Omental fat pad (tissue), 4 donors: ENCODE data around the gene ZNF804A. TPM values are rescaled to one million over a fixed set of nuclear protein-coding genes. Genes with fewer than 3 reads are reported as not detected.
A peak's percentile ranks its signal among the peaks of the same experiment; 100 is the strongest.

Experiments used
- ATAC-seq: fragments of 150-250 bp; one replicate; pipeline ENCODE4 v1.9.1; 2016; ENCODE audit warnings: mild to moderate bottlenecking, moderate library complexity; ENCODE audit not compliant: low FRiP score
- DNase-seq: peaks from one replicate; pipeline ENCODE4 v3.0.0-alpha.2; 2019; ENCODE audit warnings: low spot score
- total RNA-seq, 4 donors: library from RNA; depleted of rRNA; stranded (reverse); fragments of >200 nt; gene quantifications; one replicate each; pipeline ENCODE4 v1.1.0, GENCODE V29; 2016
- TF ChIP-seq, protein P1 (sequence below), 3 donors: fragments of 450-650 bp; IDR thresholded peaks; one replicate each; pipeline ENCODE4 v1.5.1; 2016 to 2017; ENCODE audit warnings: antibody characterized with exemption in 3 of 3, mild to moderate bottlenecking in 3 of 3, moderate library complexity in 2 of 3

Gene ZNF804A
- total RNA-seq, 4 donors from 2014 or later, result 0.09 to 0.79 (median 0.60) TPM; not detected in 1

DNA sequence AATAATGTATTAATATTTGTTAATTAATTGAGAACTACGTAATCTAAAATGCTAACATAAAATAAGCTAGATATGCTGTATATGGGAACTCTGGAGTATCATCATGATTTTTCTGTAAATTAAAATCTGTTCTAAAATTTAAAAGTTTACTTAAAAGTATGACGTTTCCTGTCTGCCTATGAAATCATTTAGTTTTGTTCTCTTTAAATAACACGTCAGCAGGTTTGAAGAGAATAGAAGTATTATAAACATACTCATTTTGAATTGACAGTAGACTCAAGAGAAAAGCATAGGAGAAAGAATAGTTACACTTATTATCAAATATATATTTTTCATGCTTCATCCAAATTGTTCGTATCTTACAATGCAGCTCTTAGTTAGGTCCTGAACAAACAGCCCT lies 19.1 kb upstream of the ZNF804A start:
- ATAC-seq (no peak), DNase-seq (no peak)
- TF ChIP-seq, protein P1, sequence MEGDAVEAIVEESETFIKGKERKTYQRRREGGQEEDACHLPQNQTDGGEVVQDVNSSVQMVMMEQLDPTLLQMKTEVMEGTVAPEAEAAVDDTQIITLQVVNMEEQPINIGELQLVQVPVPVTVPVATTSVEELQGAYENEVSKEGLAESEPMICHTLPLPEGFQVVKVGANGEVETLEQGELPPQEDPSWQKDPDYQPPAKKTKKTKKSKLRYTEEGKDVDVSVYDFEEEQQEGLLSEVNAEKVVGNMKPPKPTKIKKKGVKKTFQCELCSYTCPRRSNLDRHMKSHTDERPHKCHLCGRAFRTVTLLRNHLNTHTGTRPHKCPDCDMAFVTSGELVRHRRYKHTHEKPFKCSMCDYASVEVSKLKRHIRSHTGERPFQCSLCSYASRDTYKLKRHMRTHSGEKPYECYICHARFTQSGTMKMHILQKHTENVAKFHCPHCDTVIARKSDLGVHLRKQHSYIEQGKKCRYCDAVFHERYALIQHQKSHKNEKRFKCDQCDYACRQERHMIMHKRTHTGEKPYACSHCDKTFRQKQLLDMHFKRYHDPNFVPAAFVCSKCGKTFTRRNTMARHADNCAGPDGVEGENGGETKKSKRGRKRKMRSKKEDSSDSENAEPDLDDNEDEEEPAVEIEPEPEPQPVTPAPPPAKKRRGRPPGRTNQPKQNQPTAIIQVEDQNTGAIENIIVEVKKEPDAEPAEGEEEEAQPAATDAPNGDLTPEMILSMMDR (IDR thresholded peaks at IDR 0.05), result no peak

DNA sequence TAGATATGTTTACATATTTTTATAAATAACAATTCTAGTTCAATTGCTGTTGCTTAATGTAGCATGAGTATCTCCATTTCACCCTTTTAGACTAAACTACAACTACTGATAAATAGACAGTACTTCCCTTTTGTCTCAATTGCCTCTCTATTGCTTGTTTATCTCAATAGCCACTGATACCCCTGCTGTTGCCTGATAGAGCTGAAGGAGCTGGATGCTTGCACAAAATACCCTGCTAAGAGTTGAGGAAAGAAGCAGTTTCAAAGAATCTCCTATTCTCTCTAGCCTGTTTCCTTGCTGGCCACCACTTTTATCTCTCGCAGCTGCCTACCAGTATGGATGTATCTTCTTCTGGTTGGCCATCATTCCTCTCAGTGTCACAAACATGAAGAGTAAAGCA lies 16.9 kb upstream of the ZNF804A start:
- TF ChIP-seq, protein P1 (IDR thresholded peaks at IDR 0.05), result no peak
- ATAC-seq, result no peak
- DNase-seq, result no peak

DNA sequence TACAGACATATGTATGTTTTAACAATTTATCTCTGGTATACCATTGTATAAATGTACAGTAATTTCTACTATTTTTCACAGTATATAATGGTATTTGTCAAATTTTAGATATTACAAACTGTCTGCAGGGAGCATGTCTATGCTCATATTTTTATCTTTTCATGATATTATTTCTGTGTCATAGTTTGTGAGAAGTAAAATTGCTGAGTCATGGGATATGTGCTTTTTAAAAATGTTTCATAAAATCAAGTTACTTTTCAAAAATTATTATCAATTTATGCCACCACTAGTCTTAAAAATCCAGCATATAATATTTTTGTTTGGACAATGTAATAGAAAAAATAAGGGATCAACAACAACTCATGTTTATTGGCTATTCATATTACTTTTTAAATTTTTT lies 9.1 kb upstream of the ZNF804A start:
- DNase-seq (no peak), ATAC-seq (no peak)
- TF ChIP-seq, protein P1 (IDR thresholded peaks at IDR 0.05), result no peak

DNA sequence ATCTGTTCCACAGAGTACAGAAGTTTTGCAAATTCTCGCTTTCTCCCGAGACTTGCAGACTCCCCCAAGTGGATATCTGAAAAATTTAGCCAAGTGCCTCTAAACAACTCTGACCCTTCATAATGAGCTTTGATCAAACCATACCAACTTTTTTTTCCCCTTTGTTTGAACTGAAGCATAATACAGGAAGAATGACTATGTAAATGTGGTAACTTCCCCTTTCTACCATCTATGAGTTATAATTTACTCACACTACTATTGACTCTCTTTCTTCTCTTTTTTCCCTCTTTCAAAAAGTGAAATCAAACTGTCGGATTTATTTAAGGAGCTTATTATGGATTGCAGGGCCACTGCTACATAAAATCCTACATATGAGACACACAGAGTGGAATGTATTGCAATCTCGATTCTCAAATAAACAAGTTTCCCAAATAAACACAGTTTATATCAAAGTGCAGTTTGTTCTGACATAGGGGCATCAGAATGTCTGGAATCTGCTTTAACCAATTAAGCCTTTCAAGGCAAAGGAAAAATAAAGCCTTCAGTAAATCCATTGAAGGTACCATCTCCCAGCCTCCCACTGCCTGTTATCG lies 1.4 kb upstream of the ZNF804A start:
- DNase-seq, result no peak
- TF ChIP-seq, protein P1 (IDR thresholded peaks at IDR 0.05), result no peak
- ATAC-seq, result no peak

DNA sequence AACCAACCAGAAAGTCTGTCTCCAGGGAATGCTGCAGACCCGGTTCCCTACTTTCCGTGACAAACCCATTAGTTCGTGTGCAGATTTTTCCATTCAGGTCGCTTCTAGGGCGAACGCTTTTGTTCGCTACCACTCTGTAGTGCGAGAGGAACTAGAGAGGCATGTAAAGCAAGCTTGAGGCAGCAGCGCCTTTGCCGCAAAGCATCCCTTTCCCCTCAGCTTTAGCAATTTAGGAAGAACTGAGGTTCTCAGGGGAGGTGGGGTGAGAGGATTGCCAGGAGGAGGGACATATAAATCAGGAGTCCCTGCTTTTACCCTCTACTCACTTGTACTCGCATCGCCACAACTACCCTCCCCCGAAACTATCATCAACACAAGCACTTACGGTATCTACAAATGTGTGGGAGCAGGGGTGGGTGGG lies 748 bp upstream of the ZNF804A start:
- no peak for DNase-seq
- TF ChIP-seq, protein P1 (IDR thresholded peaks at IDR 0.05), result no peak
- peak; percentile 40 for ATAC-seq

DNA sequence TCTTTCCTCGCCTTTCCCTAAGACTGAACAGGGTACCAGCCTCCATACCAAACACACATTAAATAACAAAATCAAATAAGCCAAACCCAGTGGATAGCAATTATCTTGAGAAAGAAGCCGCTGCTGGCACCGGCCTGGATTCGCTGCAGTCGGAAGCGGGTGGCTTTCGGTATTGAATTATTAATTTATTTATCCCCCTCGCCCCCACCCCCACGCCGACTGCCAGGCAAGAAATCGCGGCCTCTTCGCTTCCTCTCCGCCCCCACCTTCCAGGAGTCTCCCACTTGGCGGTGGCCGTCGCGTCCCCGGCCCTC lies 370 bp upstream of the ZNF804A start:
- TF ChIP-seq, protein P1 (IDR thresholded peaks at IDR 0.05), result no peak
- DNase-seq, result no peak
- no peak for ATAC-seq

DNA sequence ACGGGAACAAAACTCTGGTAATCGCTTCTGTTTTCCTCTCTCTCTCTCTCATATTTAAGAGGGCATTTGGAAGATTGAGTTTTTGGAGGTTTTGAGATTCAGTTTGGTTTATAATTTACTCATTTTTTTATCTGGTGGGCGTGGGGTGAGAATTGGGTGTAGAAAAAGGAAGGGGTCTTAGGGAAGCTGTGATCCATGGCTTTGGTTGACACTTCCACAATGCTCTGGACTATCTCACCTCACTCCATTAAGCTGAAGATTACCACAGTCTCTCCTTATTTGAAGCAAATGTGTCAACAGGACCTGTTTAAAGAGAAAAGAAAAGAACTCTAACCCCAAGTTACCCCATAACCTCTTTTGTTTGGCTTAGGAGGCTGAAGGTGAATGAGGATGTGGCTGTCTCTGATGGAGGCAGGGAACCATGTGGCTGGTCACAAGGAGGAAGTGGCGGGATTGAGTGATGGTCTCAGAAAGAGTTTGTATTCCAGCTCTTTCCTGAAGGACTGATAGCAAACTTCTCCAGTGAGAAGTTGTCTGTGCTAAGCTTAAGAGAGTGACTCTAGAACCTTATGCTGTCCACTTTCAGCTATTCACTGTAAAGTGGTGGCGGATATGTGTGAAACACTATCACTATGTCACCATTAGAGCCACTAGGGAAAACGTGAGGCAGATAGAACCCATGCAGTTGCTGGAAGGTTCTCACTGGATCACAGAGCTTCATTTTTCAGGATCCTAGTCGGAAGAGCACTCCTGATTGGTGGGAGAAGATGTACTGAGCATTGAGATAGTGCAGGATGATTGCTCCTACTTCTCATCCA lies 934 bp downstream of the ZNF804A start:
- TF ChIP-seq, protein P1 (IDR thresholded peaks at IDR 0.05), result no peak
- ATAC-seq (no peak), DNase-seq (no peak)
